HG02938 (cell line): ENCODE results near the gene PHLPP1.

Experiments used
- ATAC-seq: cut with Tn5 transposase; IDR thresholded peaks from one replicate; pipeline ENCODE4 v1.9.1; 2021; ENCODE audit warnings: mild to moderate bottlenecking, moderate library complexity; ENCODE audit not compliant: unreplicated experiment

Gene PHLPP1

DNA sequence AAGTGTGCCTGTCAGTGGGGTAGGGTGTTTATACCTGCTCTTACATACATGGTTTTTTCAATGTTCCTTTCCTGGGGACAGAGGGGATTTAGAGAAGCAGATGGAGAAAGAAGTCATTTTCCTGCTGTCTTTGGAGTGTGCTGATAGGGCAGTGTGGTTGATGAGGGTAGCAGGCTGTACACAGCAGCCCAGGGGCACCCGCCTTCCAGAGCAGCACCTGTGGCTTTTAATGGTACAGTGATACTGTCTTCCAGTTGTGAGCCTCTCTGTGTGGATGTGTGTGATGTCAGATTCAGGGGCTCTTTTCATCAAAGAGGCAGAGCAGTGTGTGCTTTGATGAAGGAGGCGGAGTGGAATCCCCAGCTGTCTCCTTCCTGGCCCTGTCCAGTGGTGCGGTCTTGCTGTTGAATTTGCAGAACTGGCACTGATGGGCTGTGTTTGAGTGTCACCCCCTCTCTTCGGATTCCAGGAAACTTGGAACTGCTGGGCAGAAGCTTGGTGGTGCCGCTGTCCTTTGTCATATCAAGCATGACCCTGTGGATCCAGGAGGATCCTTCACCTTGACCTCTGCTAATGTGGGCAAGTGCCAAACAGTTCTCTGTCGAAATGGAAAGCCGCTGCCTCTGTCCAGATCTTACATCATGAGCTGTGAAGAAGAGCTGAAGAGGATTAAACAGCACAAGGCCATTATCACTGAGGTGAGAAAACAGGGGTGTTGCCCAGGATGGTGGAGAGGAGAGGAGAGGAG lies 259.8 kb downstream of the PHLPP1 start:
- no peak for ATAC-seq

DNA sequence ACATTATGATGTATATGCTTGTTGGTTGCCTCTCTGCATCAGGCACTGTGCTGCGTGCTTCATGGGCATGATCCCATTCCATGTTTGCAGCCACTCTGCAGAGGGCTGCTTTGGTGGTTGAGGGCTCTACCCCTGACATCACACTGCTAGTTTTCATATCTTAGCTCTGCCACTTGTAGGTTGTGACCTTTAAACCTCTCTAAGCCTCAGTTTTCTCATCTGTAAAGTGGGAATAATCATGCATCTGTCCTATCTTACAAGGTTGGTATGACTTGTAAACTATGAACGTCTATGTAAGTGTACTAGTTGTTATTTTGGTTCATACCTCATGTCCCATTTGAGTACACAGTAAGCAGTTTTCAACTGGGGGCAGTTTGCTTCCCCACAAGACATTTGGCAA lies 260.4 kb downstream of the PHLPP1 start:
- ATAC-seq: no peak

DNA sequence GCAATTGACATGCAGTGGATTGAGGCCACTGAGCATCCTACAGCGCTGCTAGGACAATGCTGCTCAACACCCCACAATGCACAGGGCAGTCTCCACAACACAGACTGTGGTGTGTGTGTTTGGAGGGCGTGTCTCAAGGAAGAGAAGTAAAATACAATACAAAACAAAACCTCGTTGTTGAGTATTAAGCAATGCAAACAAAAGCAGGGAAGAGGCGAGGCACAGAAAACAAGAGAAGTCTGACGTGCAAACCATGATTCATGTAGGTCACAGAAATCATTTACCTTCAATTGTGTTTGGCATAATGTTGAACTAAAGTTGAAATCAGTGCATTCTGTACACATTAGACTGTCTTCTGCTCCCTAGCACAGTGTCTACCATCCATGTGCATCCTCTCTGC lies 260.9 kb downstream of the PHLPP1 start:
- no peak for ATAC-seq

DNA sequence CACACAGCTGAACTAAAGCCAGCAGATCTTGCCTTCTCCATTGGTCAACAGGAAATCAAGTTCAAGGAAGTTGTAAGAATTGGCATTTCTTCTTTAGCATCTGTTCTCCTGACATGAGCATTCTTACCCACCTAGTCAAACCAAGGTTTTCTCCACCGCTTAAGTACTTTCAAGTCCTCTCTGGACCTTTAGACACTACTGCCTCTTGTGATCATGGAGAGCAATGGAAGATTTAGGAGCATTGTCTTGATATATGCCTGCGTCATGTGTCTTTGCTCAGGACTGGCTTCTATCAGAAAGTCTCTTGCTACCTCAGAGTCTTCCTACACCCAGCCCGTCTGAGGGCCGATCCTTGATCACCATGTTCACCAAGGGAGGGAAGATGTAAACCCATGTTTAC lies 262.2 kb downstream of the PHLPP1 start:
- ATAC-seq: no peak

DNA sequence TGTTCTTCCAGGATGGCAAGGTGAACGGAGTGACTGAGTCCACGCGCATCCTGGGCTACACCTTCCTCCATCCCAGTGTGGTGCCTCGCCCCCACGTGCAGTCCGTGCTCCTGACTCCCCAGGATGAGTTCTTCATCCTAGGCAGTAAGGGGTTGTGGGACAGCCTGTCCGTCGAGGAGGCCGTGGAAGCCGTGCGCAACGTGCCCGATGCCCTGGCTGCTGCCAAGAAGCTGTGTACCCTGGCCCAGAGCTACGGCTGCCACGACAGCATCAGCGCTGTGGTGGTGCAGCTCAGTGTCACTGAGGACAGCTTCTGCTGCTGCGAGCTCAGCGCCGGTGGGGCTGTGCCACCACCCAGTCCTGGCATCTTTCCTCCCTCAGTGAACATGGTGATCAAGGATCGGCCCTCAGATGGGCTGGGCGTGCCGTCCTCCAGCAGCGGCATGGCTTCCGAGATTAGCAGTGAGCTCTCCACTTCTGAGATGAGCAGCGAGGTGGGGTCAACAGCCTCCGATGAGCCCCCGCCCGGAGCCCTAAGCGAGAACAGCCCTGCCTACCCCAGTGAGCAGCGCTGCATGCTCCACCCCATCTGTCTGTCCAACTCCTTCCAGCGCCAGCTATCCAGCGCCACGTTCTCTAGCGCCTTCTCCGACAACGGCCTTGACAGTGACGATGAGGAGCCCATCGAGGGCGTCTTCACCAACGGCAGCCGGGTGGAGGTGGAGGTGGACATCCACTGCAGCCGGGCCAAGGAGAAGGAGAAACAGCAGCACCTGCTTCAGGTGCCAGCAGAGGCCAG lies 263.1 kb downstream of the PHLPP1 start:
- ATAC-seq: no peak

DNA sequence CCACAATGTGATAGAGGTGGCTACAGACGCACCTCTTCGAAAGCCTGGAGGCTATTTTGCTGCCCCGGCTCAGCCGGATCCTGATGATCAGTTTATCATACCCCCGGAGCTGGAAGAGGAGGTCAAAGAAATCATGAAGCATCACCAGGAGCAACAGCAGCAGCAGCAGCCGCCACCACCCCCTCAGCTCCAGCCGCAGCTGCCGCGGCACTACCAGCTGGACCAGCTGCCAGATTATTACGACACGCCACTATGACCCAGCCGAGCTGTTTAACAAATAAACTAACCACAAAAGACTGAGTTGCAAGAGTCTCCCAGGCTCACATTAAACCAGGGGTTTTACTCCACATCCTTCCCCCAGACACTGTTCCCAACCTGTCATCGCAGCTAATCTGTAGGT lies 263.8 kb downstream of the PHLPP1 start:
- no peak for ATAC-seq

DNA sequence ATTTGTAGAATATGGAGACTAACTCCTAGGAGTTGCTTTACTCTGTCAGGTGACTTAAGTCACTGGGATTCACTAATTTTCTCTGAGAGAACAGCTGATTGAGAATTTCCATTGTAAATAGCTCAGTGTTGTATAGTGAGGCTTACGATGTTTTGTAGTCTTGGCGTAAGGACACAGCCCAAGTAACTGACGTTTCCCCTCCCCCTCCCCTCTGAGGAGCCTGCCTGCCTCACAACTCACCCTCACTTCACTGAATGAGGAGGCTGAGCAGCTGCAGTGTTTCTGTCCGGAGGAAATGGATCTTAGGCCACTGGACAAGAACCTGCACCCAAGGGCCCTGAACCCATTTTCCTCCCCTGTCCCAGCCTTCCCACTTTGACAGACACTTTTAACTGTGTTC lies 264.6 kb downstream of the PHLPP1 start:
- no peak for ATAC-seq

DNA sequence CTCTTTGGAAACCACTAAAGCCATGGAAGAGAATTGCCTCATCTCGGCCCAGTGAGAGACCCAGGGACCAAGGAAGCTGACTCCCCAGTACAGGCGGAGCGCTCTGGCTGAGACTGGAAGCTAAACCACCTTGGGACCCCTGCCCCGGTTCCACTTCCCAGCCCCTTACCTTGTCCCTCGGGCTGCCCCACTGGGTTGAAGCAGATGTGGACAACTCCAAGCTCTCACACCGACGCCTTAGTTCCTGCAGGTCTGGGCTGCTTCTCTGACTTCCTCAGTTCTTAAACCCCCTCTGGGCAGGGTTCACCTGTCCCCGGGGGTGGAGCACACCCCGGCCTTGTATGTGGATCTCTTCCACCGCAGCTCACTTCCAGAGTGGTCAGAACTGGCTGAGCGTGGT lies 266.2 kb downstream of the PHLPP1 start:
- ATAC-seq: no peak

DNA sequence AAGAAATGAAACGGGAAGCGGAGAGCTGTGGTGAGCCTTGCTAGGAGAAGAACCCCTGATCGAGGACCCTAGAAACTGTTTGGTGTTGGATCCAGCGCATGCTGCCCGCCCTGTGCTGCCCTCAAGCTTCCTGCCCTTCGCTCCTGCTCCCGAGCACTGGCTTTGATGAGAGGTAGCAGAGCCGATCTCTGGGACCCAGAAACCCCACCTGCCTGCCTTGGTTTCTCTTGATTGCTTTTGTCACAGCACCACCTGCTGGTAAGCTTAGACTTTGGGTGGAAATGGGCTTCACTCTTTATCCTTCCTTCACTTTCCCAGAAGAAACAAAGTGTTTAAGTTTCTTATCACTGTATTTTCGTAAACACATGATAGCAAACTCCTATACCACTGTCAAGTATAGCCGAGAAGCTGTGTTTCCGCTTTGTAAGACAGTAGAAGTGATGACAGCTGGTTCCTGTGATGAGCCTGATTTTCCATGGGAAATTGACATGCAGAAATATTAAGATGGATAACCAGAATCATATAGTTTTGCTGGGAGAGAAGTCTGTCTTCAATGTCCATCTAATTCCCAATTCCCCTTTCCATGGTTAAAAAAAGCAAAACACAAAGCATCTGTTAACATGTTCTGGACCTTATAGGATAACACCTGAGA lies 267.4 kb downstream of the PHLPP1 start:
- ATAC-seq: no peak

DNA sequence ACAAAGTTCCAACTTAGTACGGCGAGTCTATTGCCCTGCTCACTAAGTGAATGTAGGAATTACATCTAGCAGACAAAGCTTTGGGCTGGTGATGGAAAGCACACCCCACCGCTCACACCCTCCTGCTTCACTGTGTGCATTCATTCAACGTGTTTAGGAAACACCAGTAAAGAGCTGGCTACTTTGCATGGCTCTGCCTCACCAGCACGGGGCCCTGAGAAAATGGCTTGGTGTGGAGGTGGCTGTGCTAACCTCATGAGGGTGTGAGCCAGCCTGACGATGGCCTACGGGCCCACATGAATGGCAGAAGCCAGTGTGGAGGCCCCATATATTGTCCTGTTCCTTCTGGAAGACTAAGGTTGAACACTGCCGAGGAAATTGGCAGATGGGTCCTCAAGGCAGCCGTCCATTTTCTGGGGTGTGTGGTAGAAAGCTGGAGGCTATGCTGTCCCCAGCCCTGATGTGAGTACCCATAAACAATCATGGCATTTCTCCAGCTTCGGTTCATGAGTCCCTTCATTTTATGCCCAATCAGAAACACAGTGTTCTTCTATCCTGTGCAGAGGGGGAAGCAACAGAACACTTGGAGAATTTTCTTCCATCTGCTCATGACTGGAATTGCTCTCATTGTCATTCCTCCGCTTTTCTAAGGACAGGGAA lies 269.4 kb downstream of the PHLPP1 start:
- ATAC-seq: no peak

DNA sequence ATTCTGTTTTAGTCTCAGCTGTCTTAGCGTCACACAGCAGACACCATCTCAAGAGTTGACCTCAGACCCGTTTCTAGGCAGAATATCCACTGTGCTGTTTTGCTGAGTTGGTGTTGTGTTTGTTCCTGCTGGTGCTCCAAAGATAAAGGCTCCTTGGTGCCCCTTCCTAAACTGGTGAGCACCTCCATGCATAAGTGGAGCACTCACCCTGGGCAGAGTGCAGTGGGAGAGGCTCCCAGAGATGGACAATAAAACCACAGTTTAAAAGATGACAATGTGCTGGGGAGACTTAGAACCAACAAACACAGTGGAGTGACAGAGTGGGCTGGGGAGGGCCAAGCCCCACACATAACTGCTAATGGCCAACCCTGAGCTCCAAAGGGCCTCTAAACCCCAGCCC lies 271.1 kb downstream of the PHLPP1 start:
- no peak for ATAC-seq

DNA sequence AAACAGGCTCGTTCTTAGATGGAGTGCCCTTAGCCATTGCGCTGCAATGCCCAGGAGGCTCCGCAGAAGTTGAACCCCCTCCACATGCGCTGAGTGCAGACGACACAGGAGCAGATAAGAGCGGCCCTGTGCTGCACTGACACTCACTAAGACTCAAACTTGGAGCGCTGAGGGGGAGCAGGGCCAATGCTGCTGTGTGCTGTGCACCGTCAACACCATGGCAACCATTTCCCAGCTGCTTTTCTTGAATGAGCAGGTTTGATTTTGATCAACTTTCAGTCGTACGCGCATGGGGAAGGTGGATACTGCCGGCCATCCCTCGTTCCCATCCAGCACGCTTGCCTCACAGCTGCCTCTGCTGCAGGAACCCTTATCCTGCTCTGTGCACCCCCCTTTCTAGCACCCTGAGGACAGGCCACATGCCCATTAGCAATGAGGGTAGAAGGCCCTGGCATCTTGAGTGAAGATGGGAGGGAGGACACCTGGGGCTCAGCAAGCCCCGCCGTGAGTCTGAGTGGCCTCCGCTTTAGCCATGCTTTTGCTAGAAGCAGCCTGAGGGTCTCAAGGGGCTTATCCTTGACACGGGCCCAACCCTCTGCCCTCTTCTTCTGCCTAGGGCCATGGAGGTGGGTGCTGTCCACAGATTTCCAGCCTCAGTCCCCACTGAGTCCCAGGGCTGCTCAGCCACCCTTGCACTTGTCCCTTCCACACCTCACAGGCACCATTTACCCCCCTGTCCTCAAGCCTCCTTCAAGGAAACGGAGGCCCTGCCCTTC lies 271.9 kb downstream of the PHLPP1 start:
- ATAC-seq: no peak

DNA sequence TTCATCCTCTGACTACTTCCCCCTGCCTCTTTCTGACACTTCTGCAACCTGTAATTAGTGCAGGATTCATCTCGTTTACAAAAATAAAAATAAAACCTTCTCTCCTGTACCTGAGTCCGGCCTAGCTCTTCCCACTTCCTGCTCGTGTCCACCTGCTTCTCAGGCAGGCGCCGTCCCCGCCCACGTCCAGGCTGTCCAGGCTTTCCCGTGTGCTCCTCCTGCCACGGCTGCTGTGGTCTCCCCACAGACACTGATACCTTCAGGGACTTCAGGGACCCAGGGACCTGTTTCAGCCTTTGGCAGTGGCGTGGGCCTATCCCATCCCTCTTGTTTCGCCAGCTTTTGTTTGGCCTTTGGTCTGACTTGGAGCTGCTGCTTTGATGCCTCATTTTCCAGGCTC lies 272.5 kb downstream of the PHLPP1 start:
- ATAC-seq: no peak

DNA sequence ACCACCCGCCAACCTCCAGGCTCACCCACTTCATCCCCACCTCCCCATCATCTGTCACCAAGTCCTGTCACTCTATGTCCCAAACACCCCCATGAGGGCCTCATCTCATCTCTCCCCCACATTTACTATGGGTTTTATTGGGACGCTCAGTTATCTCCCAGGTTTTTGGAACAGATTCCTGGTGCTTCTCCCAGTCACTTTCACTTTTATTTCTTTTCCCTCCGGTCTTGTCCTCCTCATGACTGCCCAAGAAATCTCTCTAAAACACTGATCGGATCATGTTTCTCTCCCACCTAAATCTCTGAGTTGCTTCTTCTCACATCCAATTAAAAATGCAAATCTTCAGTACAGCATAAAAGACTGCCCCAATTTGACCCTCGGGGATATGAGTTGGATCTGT lies 273.1 kb downstream of the PHLPP1 start:
- ATAC-seq: no peak

DNA sequence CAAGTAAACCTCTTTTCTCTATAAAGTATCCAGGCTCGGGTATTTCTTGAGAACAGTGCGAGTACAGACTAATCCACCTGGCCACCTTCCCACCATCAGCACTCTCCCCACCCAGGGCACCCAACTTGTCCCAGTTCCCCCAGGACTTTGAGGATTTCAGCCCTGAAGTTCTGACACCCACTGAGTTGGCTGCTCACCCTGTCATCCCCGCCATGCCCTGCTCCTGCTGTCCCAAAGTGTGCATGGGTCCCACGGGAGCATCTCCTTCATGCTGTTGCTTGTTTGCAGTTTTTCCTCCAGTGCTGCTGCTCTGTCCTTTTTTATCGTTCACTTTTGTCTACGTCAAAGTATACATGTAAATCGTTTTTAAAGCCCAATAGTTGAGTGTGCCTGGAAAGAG lies 273.9 kb downstream of the PHLPP1 start:
- no peak for ATAC-seq

DNA sequence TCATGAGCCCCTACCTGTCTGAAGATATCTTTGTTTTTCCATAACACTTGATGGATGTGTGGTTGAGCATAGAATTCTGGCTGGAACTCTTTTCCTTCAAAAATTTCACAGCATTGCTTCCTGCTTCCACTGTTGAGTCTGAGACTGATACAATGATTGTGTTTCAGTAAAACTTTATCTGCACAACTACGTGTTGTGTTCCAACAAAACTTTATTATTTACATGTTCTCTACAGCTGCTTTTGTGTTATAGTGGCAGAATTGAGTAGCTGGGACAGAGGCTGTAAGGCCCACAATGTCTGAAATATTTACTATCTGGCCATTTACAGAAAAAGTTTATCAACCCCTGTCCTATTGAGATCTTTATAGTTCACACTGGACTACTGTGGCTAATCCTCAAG lies 275.3 kb downstream of the PHLPP1 start:
- no peak for ATAC-seq

DNA sequence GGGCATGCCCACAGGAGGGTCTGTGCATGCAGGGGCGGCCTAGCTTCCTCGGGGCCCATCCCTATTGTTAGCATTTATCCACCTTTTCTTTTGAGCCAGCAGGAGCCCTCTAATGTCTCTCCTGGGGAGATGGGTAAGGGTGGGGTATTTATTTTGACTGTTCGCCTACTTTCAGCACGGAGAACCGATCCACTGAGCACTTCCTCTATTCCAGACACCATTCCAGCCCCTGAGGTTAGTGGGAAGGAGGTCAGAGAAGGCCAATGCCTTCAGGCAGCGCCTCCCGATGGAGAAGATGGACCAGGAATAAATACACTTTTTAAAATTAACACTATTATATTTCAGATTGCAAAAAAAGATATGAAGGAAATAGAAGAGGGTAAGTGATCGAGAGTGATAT lies 276.0 kb downstream of the PHLPP1 start:
- ATAC-seq: no peak

DNA sequence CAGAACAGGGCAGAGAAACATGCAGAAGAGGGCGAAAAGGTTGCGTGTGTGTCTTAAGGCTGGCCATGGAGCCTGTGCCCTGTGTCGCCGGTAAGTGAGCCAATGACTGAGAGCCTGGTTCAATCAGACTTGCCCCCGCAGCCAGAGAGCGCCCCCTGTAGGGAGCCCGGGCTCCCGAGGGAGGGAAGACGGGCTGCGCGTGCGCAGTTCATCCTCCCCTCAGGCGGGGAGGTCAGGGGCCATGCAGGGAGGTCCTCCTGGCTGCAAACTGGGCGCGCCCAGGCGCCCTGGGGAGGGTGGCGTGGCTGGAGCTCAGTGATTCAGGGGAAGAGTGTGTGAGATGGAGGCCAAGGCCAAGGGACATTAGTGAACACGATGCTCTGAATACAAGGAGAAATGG lies 276.6 kb downstream of the PHLPP1 start:
- ATAC-seq: no peak

DNA sequence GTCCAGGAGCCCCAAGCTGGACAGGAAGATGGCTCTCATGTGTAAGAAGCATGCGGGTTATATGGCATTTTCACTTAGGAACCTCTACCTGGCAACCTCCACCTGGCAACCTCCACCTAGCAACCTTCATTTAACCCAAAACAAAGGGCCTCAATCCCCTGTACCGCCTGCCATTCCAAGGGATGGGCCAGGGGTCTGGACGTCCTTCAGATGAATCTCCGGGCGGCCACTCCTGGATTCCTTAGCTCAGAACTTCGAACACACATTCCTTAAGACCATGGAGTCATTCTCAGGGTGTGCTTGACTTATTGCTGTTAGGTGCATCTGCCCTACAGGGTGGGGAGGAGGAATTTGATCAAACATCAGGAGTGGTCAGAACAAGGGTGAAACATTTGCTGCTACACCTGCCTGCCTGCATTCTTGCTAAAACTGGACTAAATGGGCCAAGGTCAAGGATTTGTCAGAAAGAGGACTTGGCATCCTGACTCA lies 277.6 kb downstream of the PHLPP1 start:
- no peak for ATAC-seq

DNA sequence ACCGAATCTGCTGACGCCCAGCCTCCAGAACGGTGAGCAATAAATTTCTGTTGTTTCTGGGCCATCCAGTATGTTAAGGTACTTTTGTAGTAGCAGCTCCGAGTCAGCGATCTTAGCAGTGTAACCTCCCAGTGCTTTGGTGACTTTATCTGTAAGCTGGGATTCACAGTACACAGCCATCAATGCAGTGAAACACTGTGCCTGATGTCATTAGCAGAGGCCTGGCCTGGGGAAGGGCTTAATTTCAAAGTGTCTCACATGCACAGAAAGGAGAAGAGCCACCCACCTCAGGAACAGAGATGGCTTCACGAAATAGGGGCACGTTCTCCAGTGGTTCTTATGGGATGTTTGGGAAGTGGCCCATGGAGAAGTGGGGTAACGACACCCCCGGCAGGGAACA lies 281.2 kb downstream of the PHLPP1 start:
- ATAC-seq: no peak

DNA sequence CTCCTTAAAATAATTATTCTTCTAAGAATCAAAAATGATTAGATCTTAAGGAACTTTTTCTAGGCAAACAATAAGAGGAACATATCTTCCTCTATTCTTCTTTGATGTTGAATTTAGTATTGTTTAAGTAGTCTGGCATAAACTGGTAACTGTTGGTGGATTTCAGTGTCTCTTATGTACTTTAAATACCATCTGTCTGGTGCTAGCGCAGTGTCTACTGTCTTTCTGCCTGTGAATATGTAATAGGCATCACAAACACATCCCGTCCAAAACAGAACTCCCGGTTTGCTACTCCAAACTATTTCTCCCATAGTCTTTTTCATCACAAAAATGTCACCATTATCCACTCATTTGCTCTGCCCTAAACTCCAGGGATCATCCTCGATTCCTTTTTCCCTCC lies 281.7 kb downstream of the PHLPP1 start:
- ATAC-seq: no peak
